ENCODE results near the gene ANO3. TPM values are rescaled to one million over a fixed set of nuclear protein-coding genes. Genes with fewer than 3 reads are reported as not detected.

The ANO3 gene
- total RNA-seq, 2 experiments from 2014 or later = not detected

DNA sequence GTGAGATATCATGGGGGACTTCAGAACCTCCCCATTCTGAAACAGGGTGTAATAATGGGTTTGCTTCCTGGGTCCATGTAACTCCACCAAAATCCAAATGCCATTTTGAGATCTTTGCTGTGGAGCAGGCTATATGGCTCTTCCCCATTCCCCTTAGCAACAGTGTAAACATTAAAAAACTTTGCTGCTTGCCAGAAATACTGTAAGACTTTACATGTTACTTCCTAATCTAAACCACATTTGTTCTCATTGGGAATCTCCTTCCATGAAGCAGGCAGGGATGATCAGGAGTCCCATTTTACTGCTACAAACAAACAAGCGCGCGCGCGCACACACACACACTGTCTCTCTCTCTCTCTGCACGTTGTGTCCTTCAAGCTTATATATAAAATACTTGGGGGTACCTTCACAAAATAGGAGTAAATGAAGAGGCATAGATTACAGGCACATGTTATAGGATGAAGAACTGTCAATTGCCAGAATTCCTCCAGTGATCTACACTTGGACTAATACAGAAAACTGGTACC is 86.5 kb downstream of the ANO3 start:
- DNase-seq (no peak), ATAC-seq (ENCODE audit: low read depth) (no peak)
- Mint-ChIP-seq H3K36me3 (no peaks in the 10 kb centered on the region), H3K9me3 (peaks cover 3% of the 10 kb centered on the region), H3K4me3 (no peak overlapping the region), H3K4me1 (no peaks in the 10 kb centered on the region), H3K27me3 (no peaks in the 10 kb centered on the region), H3K27ac (no peak overlapping the region)
- POLR2A ChIA-PET = no interaction called here

DNA sequence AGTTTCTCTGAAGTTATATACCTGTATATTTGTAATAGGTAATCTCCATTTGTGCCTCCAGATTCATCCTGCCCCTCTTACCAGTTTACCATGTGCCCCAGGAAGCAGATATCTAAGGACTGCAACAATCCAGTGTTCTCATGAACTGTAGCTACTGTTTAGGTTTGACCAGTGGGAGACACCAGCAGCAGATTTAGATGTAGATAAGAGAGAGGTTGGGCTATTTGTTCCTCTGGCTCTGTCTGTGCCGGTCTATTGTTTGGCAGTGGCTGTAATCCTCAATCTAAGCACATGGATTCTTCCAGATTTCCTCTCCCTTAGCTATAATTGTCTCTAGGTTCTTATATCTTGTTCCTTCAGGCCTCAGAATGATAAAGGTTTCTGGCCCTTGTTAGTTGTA is 88.4 kb downstream of the ANO3 start:
- Mint-ChIP-seq H3K4me3 (no peak overlapping the region), H3K4me1 (no peaks in the 10 kb centered on the region), H3K27ac (no peak overlapping the region), H3K27me3 (no peaks in the 10 kb centered on the region), H3K9me3 (peaks cover 3% of the 10 kb centered on the region), H3K36me3 (no peaks in the 10 kb centered on the region)
- DNase-seq (no peak), ATAC-seq (ENCODE audit: low read depth) (no peak)
- POLR2A ChIA-PET = no interaction called here

DNA sequence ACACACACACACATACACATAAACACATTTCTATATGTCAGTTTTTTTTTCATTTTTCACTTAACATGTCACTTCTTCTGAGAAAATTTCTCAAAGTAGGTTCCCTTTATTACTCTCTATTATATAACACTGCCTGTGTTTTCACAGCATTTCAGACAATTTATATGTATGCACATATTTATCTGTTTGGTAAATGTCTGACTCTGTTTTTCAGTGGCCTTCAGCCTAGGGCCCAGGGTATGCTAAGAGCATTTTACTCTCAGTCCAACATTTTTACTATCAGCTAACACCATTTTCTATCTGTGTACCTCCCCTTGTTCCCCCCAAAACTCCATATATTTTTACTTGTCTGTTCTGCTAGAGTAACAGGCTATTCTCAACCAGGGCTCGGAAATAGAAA is 92.3 kb downstream of the ANO3 start:
- no peaks in the 10 kb centered on the region for H3K9me3 Mint-ChIP-seq
- DNase-seq (no peak), ATAC-seq (ENCODE audit: low read depth) (no peak)
- H3K27me3 Mint-ChIP-seq = no peaks in the 10 kb centered on the region
- no peak overlapping the region for H3K4me3 Mint-ChIP-seq
- H3K36me3 Mint-ChIP-seq = no peaks in the 10 kb centered on the region
- H3K27ac Mint-ChIP-seq = no peak overlapping the region
- POLR2A ChIA-PET = no interaction called here
- no peaks in the 10 kb centered on the region for H3K4me1 Mint-ChIP-seq

DNA sequence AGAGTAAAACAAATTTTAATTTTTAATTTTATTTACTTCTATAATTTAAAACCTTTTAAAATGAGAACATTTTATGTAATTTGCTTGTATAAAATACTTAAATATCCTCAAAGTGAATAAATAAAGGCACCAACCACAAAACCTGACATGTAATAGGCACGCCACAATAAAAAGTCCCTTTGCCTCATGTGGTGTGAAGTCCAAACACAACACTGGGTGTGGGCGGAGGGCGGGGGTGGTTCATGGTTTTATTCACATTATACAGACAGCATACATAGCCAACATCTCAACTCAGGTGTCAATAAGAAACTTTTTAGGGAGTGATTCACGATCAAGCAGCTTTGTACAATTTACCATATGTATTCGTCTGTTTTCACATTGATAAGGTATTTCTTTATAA is 107.9 kb downstream of the ANO3 start:
- no peak for DNase-seq
- Mint-ChIP-seq H3K27ac (no peak overlapping the region), H3K36me3 (no peaks in the 10 kb centered on the region), H3K4me1 (no peaks in the 10 kb centered on the region), H3K27me3 (no peaks in the 10 kb centered on the region), H3K9me3 (peaks cover 2% of the 10 kb centered on the region), H3K4me3 (no peak overlapping the region)
- POLR2A ChIA-PET = no interaction called here
- no peak for ATAC-seq (ENCODE audit: low read depth)

DNA sequence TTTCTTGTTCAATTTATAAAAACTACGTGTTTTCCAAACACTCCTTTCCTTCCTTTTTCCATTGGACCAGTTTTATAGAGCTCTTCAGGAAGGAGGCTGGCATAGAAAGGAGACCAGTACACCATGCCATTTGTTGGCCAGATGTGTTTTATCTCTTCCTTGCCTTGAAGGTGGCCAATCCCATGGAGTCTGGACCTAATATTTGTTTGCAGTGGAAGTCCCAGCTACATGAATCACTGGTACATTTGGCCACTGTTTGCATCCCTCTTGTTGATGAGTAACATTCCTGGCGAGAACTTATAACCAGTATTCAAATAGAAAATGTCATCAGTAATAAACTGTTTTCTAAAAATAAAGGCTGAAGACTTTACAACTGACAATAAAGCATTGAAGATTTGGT is 110.2 kb downstream of the ANO3 start:
- peaks cover 2% of the 10 kb centered on the region for H3K9me3 Mint-ChIP-seq
- ATAC-seq (ENCODE audit: low read depth) = no peak
- H3K27ac Mint-ChIP-seq = no peak overlapping the region
- no peak overlapping the region for H3K4me3 Mint-ChIP-seq
- POLR2A ChIA-PET = no interaction called here
- no peaks in the 10 kb centered on the region for H3K27me3 Mint-ChIP-seq
- no peaks in the 10 kb centered on the region for H3K36me3 Mint-ChIP-seq
- no peak for DNase-seq
- H3K4me1 Mint-ChIP-seq = no peaks in the 10 kb centered on the region

DNA sequence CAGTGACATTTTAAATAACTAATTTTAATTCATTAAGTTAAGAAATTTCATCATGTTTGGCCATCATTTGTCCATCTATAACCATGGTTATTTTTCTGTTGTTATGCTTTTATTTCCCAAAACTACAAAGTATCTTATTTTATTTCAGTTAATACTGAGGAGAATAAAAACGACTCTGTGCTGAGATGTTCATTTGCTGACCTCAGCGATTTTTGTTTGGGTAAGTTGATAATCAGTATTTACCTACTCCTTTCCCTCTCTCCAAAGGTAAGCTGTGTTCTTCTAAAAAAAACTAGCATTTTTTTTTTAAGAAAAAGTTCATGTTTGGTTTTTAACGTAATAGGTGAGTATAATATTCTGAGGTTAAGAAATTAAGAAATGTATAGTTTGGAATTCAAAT is 111.7 kb downstream of the ANO3 start:
- ATAC-seq (ENCODE audit: low read depth) = no peak
- H3K27me3 Mint-ChIP-seq = no peaks in the 10 kb centered on the region
- H3K4me3 Mint-ChIP-seq = no peak overlapping the region
- no peaks in the 10 kb centered on the region for H3K36me3 Mint-ChIP-seq
- POLR2A ChIA-PET = no interaction called here
- H3K9me3 Mint-ChIP-seq = peaks cover 2% of the 10 kb centered on the region
- DNase-seq = no peak
- no peak overlapping the region for H3K27ac Mint-ChIP-seq
- H3K4me1 Mint-ChIP-seq = no peaks in the 10 kb centered on the region

DNA sequence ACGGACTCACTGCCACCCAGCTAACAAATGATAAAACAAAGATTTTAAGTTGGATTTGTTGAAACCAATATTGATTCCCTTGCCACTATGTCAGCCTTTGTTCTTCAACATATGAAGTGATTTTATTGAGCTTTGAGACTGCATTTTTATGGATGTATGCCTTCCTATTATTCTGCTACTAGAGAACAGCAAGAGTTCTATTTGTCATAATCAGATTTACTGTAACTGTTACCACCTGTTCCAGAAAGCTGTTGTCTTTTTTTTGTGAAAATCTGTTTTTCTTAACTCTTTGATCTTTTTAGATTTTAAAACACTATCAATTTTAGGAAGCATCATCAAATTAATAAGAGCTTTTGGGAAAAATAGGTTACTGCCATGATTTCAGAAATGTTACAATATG is 125.7 kb downstream of the ANO3 start:
- peaks cover 6% of the 10 kb centered on the region for H3K9me3 Mint-ChIP-seq
- POLR2A ChIA-PET = no interaction called here
- DNase-seq (no peak), ATAC-seq (ENCODE audit: low read depth) (no peak)
- H3K27me3 Mint-ChIP-seq = no peaks in the 10 kb centered on the region
- no peak overlapping the region for H3K4me3 Mint-ChIP-seq
- H3K27ac Mint-ChIP-seq = no peak overlapping the region
- H3K36me3 Mint-ChIP-seq = no peaks in the 10 kb centered on the region
- no peaks in the 10 kb centered on the region for H3K4me1 Mint-ChIP-seq

DNA sequence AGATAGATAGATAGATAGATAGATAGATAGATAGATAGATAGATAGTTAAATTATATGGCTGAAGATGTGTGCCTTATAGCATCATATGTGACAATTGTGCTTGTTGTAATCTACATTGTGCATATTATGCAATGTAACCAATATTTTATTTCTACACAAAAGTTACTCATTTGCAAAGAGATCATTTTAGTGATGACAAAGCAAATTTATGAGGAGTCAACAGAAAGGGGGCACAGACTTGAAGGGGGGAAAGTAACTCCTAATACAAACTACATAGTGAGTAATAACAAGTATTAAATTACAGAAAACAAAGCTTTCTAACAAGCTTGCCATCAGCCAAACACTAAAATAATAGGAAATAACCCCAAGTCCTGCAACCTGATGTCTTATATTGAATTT is 133.3 kb downstream of the ANO3 start:
- Mint-ChIP-seq H3K4me1 (no peaks in the 10 kb centered on the region), H3K27me3 (no peaks in the 10 kb centered on the region), H3K4me3 (no peak overlapping the region), H3K9me3 (peaks cover 2% of the 10 kb centered on the region), H3K27ac (no peak overlapping the region), H3K36me3 (no peaks in the 10 kb centered on the region)
- DNase-seq (no peak), ATAC-seq (ENCODE audit: low read depth) (no peak)
- POLR2A ChIA-PET = no interaction called here

DNA sequence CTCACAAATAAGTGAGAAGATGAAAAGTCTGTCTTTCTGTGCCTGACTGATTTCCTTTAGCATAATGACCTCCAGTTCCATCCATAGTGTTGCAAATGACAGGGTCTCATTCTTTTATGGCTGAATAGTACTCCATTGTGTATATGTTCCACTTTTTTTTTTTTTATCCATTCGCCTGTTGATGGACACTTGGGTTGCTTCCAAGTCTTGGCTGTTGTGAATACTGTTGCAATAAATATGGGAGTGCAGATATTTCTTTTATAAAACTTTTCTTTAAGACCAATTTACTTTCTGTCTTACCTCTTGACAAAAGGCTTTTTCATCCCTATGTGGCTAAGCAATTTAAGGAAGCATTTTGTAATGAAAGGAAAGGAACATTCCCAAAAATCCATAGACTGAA is 135.6 kb downstream of the ANO3 start:
- no peaks in the 10 kb centered on the region for H3K9me3 Mint-ChIP-seq
- ATAC-seq (ENCODE audit: low read depth) (no peak), DNase-seq (no peak)
- H3K4me3 Mint-ChIP-seq = no peak overlapping the region
- no peaks in the 10 kb centered on the region for H3K27me3 Mint-ChIP-seq
- POLR2A ChIA-PET = no interaction called here
- no peak overlapping the region for H3K27ac Mint-ChIP-seq
- no peaks in the 10 kb centered on the region for H3K4me1 Mint-ChIP-seq
- no peaks in the 10 kb centered on the region for H3K36me3 Mint-ChIP-seq

DNA sequence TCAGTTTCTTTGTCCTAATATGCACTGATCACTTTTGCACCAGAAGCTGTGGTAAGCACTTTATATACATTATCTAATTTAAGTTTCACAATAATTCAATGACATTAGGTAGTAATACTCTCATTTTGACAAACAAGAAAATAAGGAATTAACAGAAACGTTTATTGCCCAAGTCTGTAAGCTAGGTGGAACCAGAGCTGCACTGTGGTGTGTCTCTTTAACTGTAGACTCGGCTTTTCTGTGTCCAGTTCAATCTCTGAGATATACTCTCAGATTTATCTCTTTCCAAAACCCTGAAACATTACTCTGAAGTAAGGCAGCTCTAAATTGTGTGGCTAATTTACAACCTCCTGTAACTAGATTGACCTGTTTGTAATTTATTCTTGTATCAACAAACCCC is 139.1 kb downstream of the ANO3 start:
- Mint-ChIP-seq H3K4me1 (no peaks in the 10 kb centered on the region), H3K36me3 (no peaks in the 10 kb centered on the region), H3K4me3 (no peak overlapping the region), H3K27ac (no peak overlapping the region), H3K27me3 (no peaks in the 10 kb centered on the region), H3K9me3 (no peaks in the 10 kb centered on the region)
- DNase-seq = no peak
- POLR2A ChIA-PET = no interaction called here
- ATAC-seq (ENCODE audit: low read depth) = no peak

DNA sequence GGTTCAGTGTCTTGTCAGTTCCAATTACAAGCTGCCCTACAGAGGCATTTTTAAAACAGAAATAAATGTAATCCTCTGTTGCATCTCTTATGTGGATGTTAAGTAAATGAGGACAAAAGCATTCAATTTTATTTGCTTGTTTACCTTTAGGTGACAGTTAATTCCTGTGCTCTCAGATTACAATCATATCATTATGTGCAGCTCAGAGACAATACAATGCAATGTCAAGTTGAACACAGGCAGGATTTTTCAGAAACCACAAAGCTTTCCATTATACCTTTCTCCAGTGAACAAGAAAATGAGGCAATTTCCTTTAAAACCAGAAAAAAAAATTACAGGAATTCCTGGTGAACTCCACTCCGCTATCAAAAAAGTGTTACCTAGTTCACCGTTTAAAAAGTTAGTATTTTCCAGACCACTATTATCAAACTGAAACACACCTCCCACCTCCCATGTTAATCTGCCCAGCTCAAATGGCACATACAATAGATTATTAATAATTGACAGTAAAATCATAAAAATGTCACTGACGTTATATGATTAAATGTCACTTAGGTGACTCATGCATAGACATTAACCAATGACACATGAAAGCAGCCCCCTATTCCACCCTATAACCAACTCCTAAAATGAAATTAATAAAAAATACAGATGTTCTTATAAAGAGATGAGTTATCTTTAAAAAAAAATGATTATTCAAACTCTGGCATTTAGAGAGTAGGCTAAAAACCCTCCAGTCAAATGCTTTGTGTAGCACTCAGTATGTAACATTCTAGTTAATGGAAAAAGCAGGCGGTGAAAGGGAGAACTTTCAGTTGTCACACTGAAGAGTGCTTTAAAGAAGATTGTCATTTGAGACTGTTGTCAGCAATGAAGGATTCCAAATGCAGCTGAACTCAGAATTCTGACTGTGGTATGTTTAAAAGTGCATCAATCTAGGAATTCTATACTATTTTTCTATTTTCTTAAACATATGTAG is 141.6 kb downstream of the ANO3 start:
- Mint-ChIP-seq H3K36me3 (no peaks in the 10 kb centered on the region), H3K4me1 (no peaks in the 10 kb centered on the region), H3K4me3 (no peak overlapping the region), H3K9me3 (no peaks in the 10 kb centered on the region), H3K27ac (no peak overlapping the region), H3K27me3 (no peaks in the 10 kb centered on the region)
- ATAC-seq (ENCODE audit: low read depth) (no peak), DNase-seq (no peak)
- POLR2A ChIA-PET = no interaction called here

DNA sequence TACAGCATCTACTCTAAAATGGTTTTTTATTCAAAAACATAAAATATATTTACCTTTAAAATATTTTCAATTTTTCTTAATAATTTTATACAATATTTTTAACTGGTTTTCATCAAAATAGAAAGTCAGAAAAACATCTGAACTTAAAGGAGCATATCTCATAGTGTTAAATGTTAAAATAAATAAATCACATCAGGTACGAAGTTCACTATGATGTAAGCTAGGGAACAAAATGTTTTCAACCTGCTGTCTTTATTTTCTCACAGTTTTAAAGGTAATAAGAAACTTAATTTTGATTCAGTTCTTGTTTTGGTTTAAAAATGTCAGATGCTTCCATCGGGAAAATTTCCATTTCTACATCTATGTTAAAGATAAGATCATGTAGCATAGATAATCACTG is 142.5 kb downstream of the ANO3 start:
- H3K36me3 Mint-ChIP-seq = no peaks in the 10 kb centered on the region
- no peak overlapping the region for H3K4me3 Mint-ChIP-seq
- no peak for ATAC-seq (ENCODE audit: low read depth)
- no peak for DNase-seq
- H3K9me3 Mint-ChIP-seq = no peaks in the 10 kb centered on the region
- H3K27ac Mint-ChIP-seq = no peak overlapping the region
- H3K27me3 Mint-ChIP-seq = no peaks in the 10 kb centered on the region
- no peaks in the 10 kb centered on the region for H3K4me1 Mint-ChIP-seq
- POLR2A ChIA-PET = no interaction called here

DNA sequence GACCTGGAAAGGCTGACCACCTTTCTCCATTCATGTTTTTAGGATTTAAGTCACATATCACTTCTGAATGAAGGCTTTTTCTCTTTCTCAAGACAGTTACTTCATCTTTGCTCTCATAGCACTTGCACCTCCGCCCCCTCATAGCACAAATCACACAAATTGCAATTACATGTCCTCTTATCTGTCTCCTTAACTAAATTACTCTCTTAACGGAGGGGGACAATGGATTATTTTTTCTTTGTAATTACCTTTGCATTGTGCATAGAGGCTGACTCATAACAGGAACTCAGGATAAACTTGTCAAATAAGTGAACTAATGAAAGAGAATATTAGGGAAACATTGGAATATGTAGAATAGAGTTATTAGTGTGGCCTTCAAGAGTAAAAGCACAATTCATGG is 145.5 kb downstream of the ANO3 start:
- no peaks in the 10 kb centered on the region for H3K9me3 Mint-ChIP-seq
- ATAC-seq (ENCODE audit: low read depth) = no peak
- H3K4me3 Mint-ChIP-seq = no peak overlapping the region
- POLR2A ChIA-PET = no interaction called here
- H3K27ac Mint-ChIP-seq = no peak overlapping the region
- no peaks in the 10 kb centered on the region for H3K4me1 Mint-ChIP-seq
- DNase-seq = no peak
- H3K27me3 Mint-ChIP-seq = no peaks in the 10 kb centered on the region
- H3K36me3 Mint-ChIP-seq = no peaks in the 10 kb centered on the region

DNA sequence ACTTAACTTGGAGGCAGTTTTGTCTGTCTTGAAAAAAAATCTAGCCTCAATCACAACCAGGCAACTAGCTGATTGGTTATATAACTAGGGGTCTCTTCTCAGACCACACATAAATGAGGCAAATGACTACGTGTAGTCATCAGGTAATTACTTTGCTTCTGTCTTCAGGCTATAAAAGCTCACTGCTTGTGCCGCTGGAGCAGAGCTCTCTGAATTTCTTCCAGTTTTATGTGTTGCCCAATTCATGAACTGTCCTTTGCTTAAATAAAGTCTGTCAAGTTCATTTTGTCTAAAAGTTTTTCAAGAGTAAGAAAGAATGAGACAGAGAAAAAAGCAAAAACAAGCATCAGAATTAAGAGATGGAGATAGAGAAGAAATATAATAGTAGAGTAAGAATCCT is 146.8 kb downstream of the ANO3 start:
- POLR2A ChIA-PET = interaction anchor here (0.7 kb wide), 1 partner anchor 1807 kb away, joined by 4 read pairs; no protein-coding TSS in a partner anchor
- Mint-ChIP-seq H3K27me3 (no peaks in the 10 kb centered on the region), H3K4me3 (no peak overlapping the region), H3K9me3 (no peaks in the 10 kb centered on the region), H3K27ac (no peak overlapping the region), H3K36me3 (no peaks in the 10 kb centered on the region), H3K4me1 (no peaks in the 10 kb centered on the region)
- DNase-seq (no peak), ATAC-seq (ENCODE audit: low read depth) (no peak)
